GM12878 (cell line): Measurements from ENCODE around the gene ABHD6. TPM values are rescaled to one million over a fixed set of nuclear protein-coding genes. Genes with fewer than 3 reads are reported as not detected.

ENCODE experiments used
- ATAC-seq: fragments of 200-7000 bp; cut with Tn5 transposase; 3 replicates; pipeline ENCODE4 v1.9.1; 2020; ENCODE audit warnings: mild to moderate bottlenecking, moderate library complexity
- BruUV-seq: library from RNA; stranded (reverse); fragments of 400-500 nt; replicated peaks from 2 replicates; lab custom pipeline; 2021; lab: Mats Ljungman, UMichigan
- CTCF ChIA-PET: fragments of 300-600 bp; sonication (Branson Sonifier 250); formaldehyde crosslinking; extraction: SDS; loops from one replicate; lab custom pipeline; 2021; ENCODE audit warnings: inconsistent platforms; lab: Yijun Ruan, JAX
- POLR2A ChIA-PET: fragments of 350-600 bp; formaldehyde crosslinking; extraction: SDS; loops from one replicate; lab custom pipeline; 2021; ENCODE audit warnings: inconsistent platforms; lab: Charles Lee
- RAD21 ChIA-PET: fragments of 300-600 bp; sonication (Branson Sonifier 250); formaldehyde crosslinking; loops from one replicate; lab custom pipeline; 2023; ENCODE audit warnings: antibody characterized with exemption; ENCODE audit not compliant: unreplicated experiment; lab: Charles Lee
- SMC1A ChIA-PET: fragments of 300-600 bp; sonication (Branson Sonifier 250); formaldehyde crosslinking; loops from one replicate; lab custom pipeline; 2023; ENCODE audit not compliant: unreplicated experiment, uncharacterized antibody; lab: Charles Lee
- DNase-seq: peaks from one replicate; pipeline ENCODE4 v3.0.0-alpha.2; 2011; ENCODE audit warnings: low read depth, low spot score
- FAIRE-seq: peaks from 3 replicates; lab custom pipeline; 2011; peaks lifted over from hg19 to GRCh38; lab: Jason Lieb, UNC
- H2AFZ ChIP-seq: 2 replicates; pipeline ENCODE4 v1.6.0; 2011; ENCODE audit warnings: low read depth, low read length, control low read depth; ENCODE audit not compliant: control insufficient read depth
- H3K27ac ChIP-seq: 2 replicates; pipeline ENCODE4 v1.5.1; 2011; ENCODE audit warnings: control low read depth; ENCODE audit not compliant: control insufficient read depth, insufficient read depth
- H3K27me3 ChIP-seq, 2 experiments: replicated peaks in 1 of 2; 2 replicates each; pipeline versions ENCODE4 v1.6.0 to v1.6.1; 2011; ENCODE audit warnings: low read length in 1 of 2; ENCODE audit not compliant: control insufficient read depth in 2 of 2, insufficient read depth in 2 of 2
- H3K36me3 ChIP-seq, 2 experiments: 2 replicates each; pipeline ENCODE4 v1.5.1; 2011; ENCODE audit warnings: low read length in 1 of 2; ENCODE audit not compliant: control insufficient read depth in 2 of 2, insufficient read depth in 2 of 2
- H3K4me1 ChIP-seq: 2 replicates; pipeline ENCODE4 v1.6.1; 2011; ENCODE audit warnings: mild to moderate bottlenecking, low read length, moderate library complexity, mixed read lengths; ENCODE audit not compliant: control insufficient read depth, insufficient read depth
- H3K4me2 ChIP-seq: 2 replicates; pipeline ENCODE4 v1.6.0; 2011; ENCODE audit warnings: control low read depth; ENCODE audit not compliant: control insufficient read depth, insufficient read depth
- H3K4me3 ChIP-seq: fragments of 200-600 bp; sonication (generic); 2 replicates; pipeline ENCODE4 v1.5.1; 2016
- H3K79me2 ChIP-seq: 2 replicates; pipeline ENCODE4 v1.6.0; 2011; ENCODE audit warnings: low read length; ENCODE audit not compliant: control insufficient read depth, insufficient read depth
- H3K9ac ChIP-seq: 2 replicates; pipeline ENCODE4 v1.8.0; 2011; ENCODE audit warnings: low read length, control low read depth, mixed read lengths; ENCODE audit not compliant: control insufficient read depth, insufficient read depth
- H3K9me3 ChIP-seq: replicated peaks from 3 replicates; pipeline ENCODE4 v1.5.1; 2011; ENCODE audit warnings: mild to moderate bottlenecking, low read length; ENCODE audit not compliant: control insufficient read depth, insufficient read depth
- H4K20me1 ChIP-seq: 2 replicates; pipeline ENCODE4 v1.6.0; 2011; ENCODE audit not compliant: control insufficient read depth, insufficient read depth
- ATF7 ChIP-seq: fragments of 450-650 bp; IDR thresholded peaks from 2 replicates; pipeline ENCODE4 v1.6.1; 2016; ENCODE audit warnings: low read depth, mild to moderate bottlenecking
- FOXM1 ChIP-seq: IDR thresholded peaks from 2 replicates; pipeline ENCODE4 v1.6.1; 2012; ENCODE audit warnings: low read depth, mild to moderate bottlenecking, inconsistent platforms, low read length, moderate library complexity
- NR2C1 ChIP-seq: fragments of 450-650 bp; IDR thresholded peaks from 2 replicates; pipeline ENCODE4 v1.6.1; 2017; ENCODE audit warnings: antibody characterized with exemption, mild to moderate bottlenecking, moderate library complexity
- SREBF2 ChIP-seq: IDR thresholded peaks from 2 replicates; pipeline ENCODE4 v1.6.1; 2012; ENCODE audit warnings: mild to moderate bottlenecking, low read length
- WGBS: methylation state at CpG from one replicate; pipeline ENCODE4 v1.1.6; 2016; ENCODE audit warnings: low lambda C conversion rate; ENCODE audit not compliant: insufficient replicate concordance, insufficient coverage; ENCODE audit errors: missing lambda C conversion rate; 5-methylcytosine and 5-hydroxymethylcytosine counted together
- in situ Hi-C: fragments of 300-500 bp; cut with MboI; formaldehyde crosslinking; loops from 9 replicates; pipeline ENCODE4 v1.14.3; 2018; ENCODE audit warnings: mixed read lengths
- intact Hi-C: fragments of 100-400 bp; cut with micrococcal nuclease; formaldehyde crosslinking; loops from one replicate; pipeline ENCODE4 v1.14.2; 2022; ENCODE audit not compliant: unreplicated experiment
- polyA plus RNA-seq, 11 experiments: library from polyadenylated mRNA; depleted of rRNA in 4 of 11; unstranded in 6 of 11; stranded (reverse) in 5 of 11; fragments of >200 nt; fragmentation: Nextera tagmentation in 4 of 11; fragmentation: Illumina TruSeq in 1 of 11; extraction: Ambion mirVana in 4 of 11; extraction: Trizol in 1 of 11; gene quantifications; 1 replicate in 1 of 11; 2 replicates in 10 of 11; pipeline versions ENCODE4 v1.2.1 to v1.2.3, GENCODE V29; 2011 to 2016; ENCODE audit warnings: inconsistent platforms in 2 of 11, missing spikeins in 2 of 11, low read depth in 1 of 11
- total RNA-seq, 4 experiments: library from RNA; depleted of rRNA in 3 of 4; stranded (reverse); fragments of >200 nt in 3 of 4; fragmentation: Illumina TruSeq in 1 of 4; extraction: Trizol in 1 of 4; gene quantifications; 2 replicates each; pipeline versions ENCODE4 v1.2.1 to v1.2.3, GENCODE V29; 2013 to 2021

The ABHD6 gene
- total and polyA plus RNA-seq, 10 of the 15 experiments (the other 5 are each of a cell fraction or from before 2014, with no cell fraction given) = 1.4 to 33.2 (median 3.2) TPM

DNA sequence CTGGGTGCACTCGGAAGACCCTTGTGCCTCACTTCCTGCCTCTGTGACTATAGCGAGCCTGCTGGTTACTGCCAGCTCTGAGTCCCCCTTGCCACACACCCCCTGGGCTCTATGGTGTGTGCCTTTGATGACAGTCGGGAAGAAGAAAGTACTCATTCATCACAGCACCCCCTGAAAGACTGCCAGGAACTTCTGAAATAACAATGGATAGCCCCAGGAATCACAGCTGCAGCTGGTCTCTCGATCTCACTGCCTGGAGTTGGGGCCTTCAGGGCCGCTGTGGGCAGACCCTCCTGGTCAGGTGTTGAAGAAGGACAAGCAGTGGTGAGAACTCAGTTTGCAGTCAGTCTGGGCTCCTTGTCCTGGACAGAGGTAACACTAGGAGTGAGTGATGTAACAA lies 58.7 kb downstream of the ABHD6 start:
- no peak overlapping the region for H3K9ac ChIP-seq
- CTCF ChIA-PET = interaction anchor here (2.5 to 15.5 kb wide), 2 partner anchors 10 to 111 kb away, joined by 18 to 503 read pairs; partner anchors contain the start of genes HTD2 and RPP14
- no peak for DNase-seq
- no peaks in the 10 kb centered on the region; a peak in 1 of 4 replicates for H3K27me3 ChIP-seq
- no peaks in the 10 kb centered on the region for H3K4me1 ChIP-seq
- FAIRE-seq = no peak
- H3K4me3 ChIP-seq = no peak overlapping the region
- SMC1A ChIA-PET = interaction anchor here (0.5 to 2.1 kb wide), 5 partner anchors 15 to 119 kb away, joined by 3 to 4 read pairs (median 4); no protein-coding TSS in a partner anchor
- ATAC-seq = no peak
- H4K20me1 ChIP-seq = no peaks in the 10 kb centered on the region
- no peak for TF ChIP-seq FOXM1
- POLR2A ChIA-PET = no interaction called here
- RAD21 ChIA-PET = interaction anchor here (1.8 to 2.0 kb wide), 2 partner anchors 58 to 79 kb away, joined by 6 read pairs; partner anchors contain the start of gene ABHD6
- no peaks in the 10 kb centered on the region for H3K79me2 ChIP-seq
- 60% methylated on average over 5 of the region's 5 CpGs for WGBS
- H3K9me3 ChIP-seq = no peaks in the 10 kb centered on the region; the same call in 2 of the 3 replicates
- no peak overlapping the region for H3K4me2 ChIP-seq
- H3K36me3 ChIP-seq = peaks cover 0 to 5% of the 10 kb centered on the region in 2 experiments; a peak in 1 of 4 replicates
- in situ Hi-C loops (no loop called here), intact Hi-C loops (loop anchor here (5.0 kb wide), 1 partner anchor 59 kb away; the partner anchor contains the start of gene ABHD6)
- BruUV-seq = no TSS peak
- no peak overlapping the region for H2AFZ ChIP-seq
- no peak overlapping the region for H3K27ac ChIP-seq

DNA sequence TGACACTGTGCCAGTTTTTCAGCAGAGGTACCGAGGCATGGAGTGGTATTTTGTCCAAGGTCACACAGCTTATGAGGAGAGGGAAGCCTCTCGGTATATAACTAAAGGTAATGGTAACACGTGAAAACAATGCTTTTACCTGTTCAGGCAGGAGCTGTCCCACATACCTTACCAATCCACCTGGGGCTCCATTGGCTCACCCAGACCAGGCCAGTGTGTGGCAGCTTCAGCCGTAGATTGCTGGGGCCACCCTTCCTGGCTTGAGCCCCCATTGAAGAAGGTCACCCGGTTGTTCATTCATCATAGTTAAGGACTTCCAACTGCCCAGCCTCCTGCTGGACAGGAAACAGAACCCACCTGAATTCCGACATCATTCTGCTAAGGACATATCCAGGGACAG lies 59.3 kb downstream of the ABHD6 start:
- in situ Hi-C loops (no loop called here), intact Hi-C loops (loop anchor here (5.0 kb wide), 1 partner anchor 60 kb away; the partner anchor contains the start of gene ABHD6)
- H4K20me1 ChIP-seq = no peaks in the 10 kb centered on the region
- no peaks in the 10 kb centered on the region; the same call in 2 of the 3 replicates for H3K9me3 ChIP-seq
- no peak overlapping the region for H3K4me3 ChIP-seq
- peaks cover 0 to 5% of the 10 kb centered on the region in 2 experiments; a peak in 1 of 4 replicates for H3K36me3 ChIP-seq
- H3K9ac ChIP-seq = no peak overlapping the region
- ChIA-PET RAD21 (interaction anchor here (1.8 to 6.3 kb wide), 3 partner anchors 58 to 112 kb away, joined by 6 to 106 read pairs (median 30); partner anchors contain the start of gene ABHD6), CTCF (interaction anchor here (2.5 to 15.5 kb wide), 2 partner anchors 10 to 111 kb away, joined by 18 to 503 read pairs; partner anchors contain the start of genes HTD2 and RPP14), POLR2A (no interaction called here), SMC1A (interaction anchor here (0.7 to 2.1 kb wide), 2 partner anchors 15 to 107 kb away, joined by 4 read pairs; no protein-coding TSS in a partner anchor)
- TF ChIP-seq SREBF2 (no peak), NR2C1 (no peak), ATF7 (no peak)
- no peak overlapping the region for H2AFZ ChIP-seq
- 45% methylated on average over 6 of the region's 6 CpGs for WGBS
- FAIRE-seq (no peak), ATAC-seq (no peak), DNase-seq (no peak)
- H3K27ac ChIP-seq = no peak overlapping the region
- H3K4me1 ChIP-seq = no peaks in the 10 kb centered on the region
- no peak overlapping the region for H3K4me2 ChIP-seq
- no TSS peak for BruUV-seq
- H3K27me3 ChIP-seq = no peaks in the 10 kb centered on the region; a peak in 1 of 4 replicates
- no peaks in the 10 kb centered on the region for H3K79me2 ChIP-seq
